Measurements from ENCODE around the gene MYEF2.

DNA sequence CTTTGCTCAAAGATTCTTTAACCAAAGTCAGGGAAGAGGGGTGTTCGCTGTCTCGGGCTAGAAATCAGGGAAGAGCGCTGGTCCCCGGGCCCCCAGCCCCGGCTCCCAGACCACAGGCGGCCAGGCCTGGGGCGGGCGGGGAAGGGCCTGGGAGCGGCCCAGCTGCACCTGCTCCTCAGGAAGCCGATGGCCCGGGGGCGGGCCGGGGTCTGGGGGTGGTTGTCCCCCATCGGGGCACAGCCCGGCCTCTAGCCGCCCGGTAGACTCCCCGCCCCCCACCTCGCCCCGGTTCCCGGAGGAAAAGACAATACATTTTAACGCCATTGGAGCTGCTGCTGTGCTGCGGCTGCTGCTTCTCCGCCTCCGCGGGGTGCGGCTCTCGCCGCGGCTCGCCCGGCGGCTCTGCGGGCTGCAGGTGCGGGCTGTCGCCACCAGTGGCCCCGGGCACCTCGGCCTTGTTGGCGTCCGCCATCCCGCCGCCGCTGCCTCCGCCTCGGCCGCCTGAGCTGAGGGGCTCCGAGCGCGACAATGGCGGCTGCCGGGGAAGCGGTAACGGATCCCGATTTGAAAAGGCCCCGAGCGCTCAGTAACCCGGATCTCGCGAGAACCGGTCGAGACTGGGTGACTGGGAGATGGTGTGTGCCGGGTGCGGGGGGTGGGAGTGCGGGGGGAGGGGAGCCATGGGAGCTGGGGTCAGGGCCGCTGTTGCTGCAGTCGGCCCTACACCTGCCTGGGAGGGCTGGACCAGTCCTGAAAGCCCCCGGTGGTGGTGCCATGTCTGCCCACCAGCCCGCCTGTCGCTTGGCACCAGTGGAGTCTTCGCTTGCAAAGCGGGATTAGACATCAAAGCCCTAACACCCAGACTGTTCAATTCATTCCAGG lies at the start of gene MYEF2:
- TF ChIP-seq, protein P1, sequence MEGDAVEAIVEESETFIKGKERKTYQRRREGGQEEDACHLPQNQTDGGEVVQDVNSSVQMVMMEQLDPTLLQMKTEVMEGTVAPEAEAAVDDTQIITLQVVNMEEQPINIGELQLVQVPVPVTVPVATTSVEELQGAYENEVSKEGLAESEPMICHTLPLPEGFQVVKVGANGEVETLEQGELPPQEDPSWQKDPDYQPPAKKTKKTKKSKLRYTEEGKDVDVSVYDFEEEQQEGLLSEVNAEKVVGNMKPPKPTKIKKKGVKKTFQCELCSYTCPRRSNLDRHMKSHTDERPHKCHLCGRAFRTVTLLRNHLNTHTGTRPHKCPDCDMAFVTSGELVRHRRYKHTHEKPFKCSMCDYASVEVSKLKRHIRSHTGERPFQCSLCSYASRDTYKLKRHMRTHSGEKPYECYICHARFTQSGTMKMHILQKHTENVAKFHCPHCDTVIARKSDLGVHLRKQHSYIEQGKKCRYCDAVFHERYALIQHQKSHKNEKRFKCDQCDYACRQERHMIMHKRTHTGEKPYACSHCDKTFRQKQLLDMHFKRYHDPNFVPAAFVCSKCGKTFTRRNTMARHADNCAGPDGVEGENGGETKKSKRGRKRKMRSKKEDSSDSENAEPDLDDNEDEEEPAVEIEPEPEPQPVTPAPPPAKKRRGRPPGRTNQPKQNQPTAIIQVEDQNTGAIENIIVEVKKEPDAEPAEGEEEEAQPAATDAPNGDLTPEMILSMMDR (IDR thresholded peaks at IDR 0.05; ENCODE audit: low read depth, low read length, missing input control): no peak
- TF ChIP-seq, protein P2, sequence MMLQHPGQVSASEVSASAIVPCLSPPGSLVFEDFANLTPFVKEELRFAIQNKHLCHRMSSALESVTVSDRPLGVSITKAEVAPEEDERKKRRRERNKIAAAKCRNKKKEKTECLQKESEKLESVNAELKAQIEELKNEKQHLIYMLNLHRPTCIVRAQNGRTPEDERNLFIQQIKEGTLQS (IDR thresholded peaks at IDR 0.05): no peak
- TF ChIP-seq YY1 (IDR thresholded peaks at IDR 0.05): no peak
- TF ChIP-seq, protein P3, sequence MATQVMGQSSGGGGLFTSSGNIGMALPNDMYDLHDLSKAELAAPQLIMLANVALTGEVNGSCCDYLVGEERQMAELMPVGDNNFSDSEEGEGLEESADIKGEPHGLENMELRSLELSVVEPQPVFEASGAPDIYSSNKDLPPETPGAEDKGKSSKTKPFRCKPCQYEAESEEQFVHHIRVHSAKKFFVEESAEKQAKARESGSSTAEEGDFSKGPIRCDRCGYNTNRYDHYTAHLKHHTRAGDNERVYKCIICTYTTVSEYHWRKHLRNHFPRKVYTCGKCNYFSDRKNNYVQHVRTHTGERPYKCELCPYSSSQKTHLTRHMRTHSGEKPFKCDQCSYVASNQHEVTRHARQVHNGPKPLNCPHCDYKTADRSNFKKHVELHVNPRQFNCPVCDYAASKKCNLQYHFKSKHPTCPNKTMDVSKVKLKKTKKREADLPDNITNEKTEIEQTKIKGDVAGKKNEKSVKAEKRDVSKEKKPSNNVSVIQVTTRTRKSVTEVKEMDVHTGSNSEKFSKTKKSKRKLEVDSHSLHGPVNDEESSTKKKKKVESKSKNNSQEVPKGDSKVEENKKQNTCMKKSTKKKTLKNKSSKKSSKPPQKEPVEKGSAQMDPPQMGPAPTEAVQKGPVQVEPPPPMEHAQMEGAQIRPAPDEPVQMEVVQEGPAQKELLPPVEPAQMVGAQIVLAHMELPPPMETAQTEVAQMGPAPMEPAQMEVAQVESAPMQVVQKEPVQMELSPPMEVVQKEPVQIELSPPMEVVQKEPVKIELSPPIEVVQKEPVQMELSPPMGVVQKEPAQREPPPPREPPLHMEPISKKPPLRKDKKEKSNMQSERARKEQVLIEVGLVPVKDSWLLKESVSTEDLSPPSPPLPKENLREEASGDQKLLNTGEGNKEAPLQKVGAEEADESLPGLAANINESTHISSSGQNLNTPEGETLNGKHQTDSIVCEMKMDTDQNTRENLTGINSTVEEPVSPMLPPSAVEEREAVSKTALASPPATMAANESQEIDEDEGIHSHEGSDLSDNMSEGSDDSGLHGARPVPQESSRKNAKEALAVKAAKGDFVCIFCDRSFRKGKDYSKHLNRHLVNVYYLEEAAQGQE (IDR thresholded peaks at IDR 0.05): no peak
- TF ChIP-seq SP1 (IDR thresholded peaks at IDR 0.05): no peak
- TF ChIP-seq, protein P4, sequence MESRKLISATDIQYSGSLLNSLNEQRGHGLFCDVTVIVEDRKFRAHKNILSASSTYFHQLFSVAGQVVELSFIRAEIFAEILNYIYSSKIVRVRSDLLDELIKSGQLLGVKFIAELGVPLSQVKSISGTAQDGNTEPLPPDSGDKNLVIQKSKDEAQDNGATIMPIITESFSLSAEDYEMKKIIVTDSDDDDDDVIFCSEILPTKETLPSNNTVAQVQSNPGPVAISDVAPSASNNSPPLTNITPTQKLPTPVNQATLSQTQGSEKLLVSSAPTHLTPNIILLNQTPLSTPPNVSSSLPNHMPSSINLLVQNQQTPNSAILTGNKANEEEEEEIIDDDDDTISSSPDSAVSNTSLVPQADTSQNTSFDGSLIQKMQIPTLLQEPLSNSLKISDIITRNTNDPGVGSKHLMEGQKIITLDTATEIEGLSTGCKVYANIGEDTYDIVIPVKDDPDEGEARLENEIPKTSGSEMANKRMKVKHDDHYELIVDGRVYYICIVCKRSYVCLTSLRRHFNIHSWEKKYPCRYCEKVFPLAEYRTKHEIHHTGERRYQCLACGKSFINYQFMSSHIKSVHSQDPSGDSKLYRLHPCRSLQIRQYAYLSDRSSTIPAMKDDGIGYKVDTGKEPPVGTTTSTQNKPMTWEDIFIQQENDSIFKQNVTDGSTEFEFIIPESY (IDR thresholded peaks at IDR 0.05): no peak
- no peak for TF ChIP-seq NR2F2 (IDR thresholded peaks at IDR 0.05)
- TF ChIP-seq, protein P5, sequence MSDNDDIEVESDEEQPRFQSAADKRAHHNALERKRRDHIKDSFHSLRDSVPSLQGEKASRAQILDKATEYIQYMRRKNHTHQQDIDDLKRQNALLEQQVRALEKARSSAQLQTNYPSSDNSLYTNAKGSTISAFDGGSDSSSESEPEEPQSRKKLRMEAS (IDR thresholded peaks at IDR 0.05): no peak

Data from liver (tissue), 3 donors.